Breast epithelium (tissue), 3 donors: ENCODE measurements around the gene CDYL.

Source experiments
- POLR2AphosphoS5 ChIP-seq, 3 donors: sonication (generic); formaldehyde crosslinking; IDR thresholded peaks; one replicate each; pipeline ENCODE4 v1.6.1; 2017; ENCODE audit warnings: antibody characterized with exemption in 3 of 3
- TF ChIP-seq, protein P1 (sequence below), 3 donors: fragments of 450-650 bp; IDR thresholded peaks; one replicate each; pipeline ENCODE4 v1.5.1; 2016 to 2017; ENCODE audit warnings: antibody characterized with exemption in 3 of 3, mild to moderate bottlenecking in 3 of 3, moderate library complexity in 3 of 3

DNA sequence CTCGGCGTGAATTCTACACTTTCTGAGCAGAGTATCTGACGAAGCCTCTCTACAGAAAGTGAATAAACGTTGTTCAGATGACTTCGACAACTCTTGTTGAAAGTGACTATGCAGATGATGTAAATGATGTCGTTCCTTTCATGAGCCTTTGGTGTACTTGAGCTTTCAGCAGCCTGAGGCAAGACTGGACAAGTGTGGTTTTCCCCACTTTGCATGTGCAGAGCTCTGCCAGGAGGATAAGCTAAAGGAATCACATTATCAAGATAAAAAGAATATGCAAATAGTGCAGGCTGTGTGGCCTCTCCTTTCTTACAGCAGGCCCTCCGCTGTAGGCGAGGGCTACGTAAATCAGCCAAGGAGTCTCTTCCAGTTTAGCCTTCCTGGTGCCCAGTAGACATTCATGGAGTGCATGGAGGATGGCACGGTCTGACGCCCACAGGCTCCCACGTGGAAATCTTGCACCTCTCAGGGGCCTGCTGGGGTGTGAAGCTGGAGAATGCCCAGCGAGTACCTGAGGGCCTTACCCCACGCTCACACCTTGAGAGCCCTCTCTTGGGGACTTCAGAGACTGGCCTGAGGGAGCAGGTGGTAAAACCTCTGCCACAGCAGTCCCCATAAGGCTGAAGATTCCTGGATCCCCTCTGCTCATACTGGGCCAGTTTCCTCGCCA lies 172.7 kb downstream of the CDYL start:
- TF ChIP-seq POLR2AphosphoS5 (IDR thresholded peaks at IDR 0.05) = no peak
- TF ChIP-seq, protein P1, sequence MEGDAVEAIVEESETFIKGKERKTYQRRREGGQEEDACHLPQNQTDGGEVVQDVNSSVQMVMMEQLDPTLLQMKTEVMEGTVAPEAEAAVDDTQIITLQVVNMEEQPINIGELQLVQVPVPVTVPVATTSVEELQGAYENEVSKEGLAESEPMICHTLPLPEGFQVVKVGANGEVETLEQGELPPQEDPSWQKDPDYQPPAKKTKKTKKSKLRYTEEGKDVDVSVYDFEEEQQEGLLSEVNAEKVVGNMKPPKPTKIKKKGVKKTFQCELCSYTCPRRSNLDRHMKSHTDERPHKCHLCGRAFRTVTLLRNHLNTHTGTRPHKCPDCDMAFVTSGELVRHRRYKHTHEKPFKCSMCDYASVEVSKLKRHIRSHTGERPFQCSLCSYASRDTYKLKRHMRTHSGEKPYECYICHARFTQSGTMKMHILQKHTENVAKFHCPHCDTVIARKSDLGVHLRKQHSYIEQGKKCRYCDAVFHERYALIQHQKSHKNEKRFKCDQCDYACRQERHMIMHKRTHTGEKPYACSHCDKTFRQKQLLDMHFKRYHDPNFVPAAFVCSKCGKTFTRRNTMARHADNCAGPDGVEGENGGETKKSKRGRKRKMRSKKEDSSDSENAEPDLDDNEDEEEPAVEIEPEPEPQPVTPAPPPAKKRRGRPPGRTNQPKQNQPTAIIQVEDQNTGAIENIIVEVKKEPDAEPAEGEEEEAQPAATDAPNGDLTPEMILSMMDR (IDR thresholded peaks at IDR 0.05) = no peak
